ENCODE data around the gene IGHMBP2.

GRCh38 chr11:68916439-68916838, 12.7 kb downstream of the IGHMBP2 start:
- TF ChIP-seq PKNOX1 (IDR thresholded peaks at IDR 0.05) (no peak), FOXK2 (IDR thresholded peaks at IDR 0.05) (no peak), SUZ12 (IDR thresholded peaks at IDR 0.05) (no peak), SP1 (IDR thresholded peaks at IDR 0.05) (no peak), FOXA1 (IDR thresholded peaks at IDR 0.05) (no peak), NFRKB (IDR thresholded peaks at IDR 0.05) (no peak), HDGF (IDR thresholded peaks at IDR 0.05; ENCODE audit: borderline replicate concordance) (no peak), ARNT (IDR thresholded peaks at IDR 0.05) (no peak), CTBP1 (IDR thresholded peaks at IDR 0.05; ENCODE audit: borderline replicate concordance) (no peak), BHLHE40 (IDR thresholded peaks at IDR 0.05; ENCODE audit: borderline replicate concordance) (no peak), L3MBTL2 (conservative IDR thresholded peaks at IDR 0.05) (no peak), TARDBP (IDR thresholded peaks at IDR 0.05) (no peak), ELF4 (IDR thresholded peaks at IDR 0.05) (no peak)
